Measurements from ENCODE around the gene CCDC86.

CCDC86 gene

DNA sequence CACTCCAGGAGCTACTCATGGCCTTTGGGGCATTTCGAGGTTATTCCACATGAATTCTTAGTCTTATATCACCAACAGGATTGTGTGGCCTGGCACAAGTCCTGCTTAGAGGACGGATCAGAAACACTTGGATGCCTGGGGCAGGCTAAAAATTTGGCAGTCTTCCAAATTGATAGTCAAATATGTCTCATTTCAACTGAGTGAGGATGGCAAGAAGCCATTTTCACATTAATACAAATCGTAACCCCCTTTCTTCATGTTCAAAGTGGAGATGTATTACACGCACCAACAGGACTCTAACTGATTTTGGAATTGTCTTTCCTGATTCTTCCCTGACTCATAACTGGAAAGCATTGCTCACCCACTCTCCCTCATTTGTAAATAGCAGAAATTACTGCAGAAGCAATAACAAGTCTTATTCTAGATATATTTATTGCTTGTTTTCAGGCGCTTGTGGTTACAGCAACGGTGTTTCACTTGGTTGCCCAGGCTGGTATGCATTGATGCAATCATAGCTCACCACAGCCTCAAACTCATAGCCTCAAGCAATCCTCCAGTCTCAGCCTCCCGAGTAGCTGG lies 10.3 kb upstream of the CCDC86 start:
- no peak for FAIRE-seq

DNA sequence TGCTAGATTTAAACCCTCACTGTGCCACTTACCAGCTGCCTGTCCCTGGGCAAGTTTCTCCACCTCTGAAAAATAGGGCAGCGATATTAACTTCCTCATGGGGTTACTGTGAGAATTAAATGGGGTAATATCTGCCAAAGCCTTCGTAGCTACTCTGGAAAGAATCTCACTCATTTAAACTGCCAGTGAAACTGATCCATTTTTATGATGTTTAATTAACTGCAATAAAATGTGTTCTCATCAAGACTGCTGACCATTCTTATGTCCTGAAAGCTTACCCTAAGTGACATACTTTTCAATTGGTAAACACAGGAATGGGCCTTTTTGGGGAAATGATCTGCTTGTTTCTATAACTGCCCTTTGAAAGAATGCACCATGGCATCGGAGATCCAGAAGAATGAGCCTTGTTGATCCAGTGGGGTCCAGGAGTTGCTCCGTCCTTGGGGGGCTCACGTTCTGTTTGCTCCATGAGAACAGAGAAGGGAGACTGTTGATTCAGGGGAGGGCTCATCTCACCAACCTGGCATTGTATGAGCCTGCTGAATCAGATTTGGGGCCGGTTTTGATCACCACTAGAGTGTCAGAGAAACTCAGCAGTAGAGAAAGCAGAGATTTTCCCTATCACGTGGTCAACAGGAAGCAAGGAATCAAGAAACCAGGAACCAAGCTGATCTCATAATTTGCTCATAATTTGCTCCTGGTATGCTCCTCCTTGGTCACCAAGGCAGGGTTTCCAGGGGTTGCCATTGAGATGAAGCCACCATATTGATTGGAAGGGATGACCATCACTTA lies 7.0 kb upstream of the CCDC86 start:
- FAIRE-seq = no peak

DNA sequence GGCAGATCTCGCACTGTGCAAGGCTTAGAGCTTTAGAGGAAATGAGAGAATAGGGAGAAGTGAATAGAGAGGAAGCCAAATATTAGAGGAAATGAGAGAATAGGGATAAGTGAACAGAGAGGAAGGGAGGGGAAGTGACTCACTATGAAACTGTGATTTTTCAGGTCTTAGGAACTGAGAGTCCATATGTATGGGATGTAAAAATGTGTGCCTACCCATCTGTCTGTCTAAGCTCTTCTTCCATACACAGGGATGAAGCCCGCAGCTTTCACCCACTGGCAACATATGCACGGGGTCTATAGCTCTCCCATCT lies 6.4 kb upstream of the CCDC86 start:
- FAIRE-seq = no peak

DNA sequence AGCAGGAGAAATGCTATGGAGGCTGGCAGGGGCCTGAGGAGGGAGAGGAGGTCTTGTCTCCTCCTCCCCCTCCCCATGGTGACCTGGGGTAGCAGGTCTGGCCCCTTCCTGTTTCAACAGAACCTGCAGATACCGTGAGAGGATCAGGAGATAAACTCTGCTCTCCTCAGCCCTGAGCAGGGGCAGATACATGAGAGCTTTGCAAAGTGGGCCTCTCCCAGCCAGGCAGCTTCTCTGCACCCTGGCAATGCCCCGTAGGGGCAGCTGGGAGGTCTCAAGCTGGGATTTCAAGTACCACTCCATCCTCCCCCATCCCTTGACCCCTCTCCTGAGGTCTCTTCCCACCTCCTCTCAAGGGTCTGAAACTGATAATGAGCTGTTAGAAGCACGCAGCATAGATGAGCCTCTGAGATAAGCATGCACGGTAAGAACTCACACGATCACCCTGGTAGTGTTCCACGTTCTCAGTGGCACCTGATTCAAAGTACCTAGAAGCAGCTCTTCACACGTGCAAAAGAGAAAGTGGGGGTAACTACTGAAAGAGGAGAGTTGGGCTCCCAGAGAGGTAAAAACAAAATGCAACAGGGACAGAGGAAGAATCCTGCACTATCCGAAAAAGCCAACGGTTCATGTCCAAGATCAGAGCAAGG lies 4.9 kb upstream of the CCDC86 start:
- FAIRE-seq = no peak

DNA sequence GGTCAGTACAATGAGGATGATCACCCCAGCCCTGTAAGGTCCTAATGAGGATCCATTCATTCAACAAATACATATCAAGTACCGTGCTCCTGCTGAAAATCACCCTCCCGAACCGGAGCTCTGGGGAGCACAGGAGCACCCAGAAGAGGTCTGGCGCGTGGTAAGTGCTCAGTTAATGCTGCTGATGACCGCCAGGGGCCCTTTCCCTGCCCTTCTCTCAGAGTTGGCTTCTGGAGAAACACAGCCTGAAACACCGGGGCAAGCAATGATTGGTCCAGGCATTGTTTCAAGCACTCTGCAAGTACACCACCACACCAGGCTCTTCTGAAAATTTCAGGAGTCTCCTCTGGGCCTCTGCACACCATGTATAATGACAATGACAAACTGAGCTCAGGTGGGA lies 3.8 kb upstream of the CCDC86 start:
- no peak for FAIRE-seq

DNA sequence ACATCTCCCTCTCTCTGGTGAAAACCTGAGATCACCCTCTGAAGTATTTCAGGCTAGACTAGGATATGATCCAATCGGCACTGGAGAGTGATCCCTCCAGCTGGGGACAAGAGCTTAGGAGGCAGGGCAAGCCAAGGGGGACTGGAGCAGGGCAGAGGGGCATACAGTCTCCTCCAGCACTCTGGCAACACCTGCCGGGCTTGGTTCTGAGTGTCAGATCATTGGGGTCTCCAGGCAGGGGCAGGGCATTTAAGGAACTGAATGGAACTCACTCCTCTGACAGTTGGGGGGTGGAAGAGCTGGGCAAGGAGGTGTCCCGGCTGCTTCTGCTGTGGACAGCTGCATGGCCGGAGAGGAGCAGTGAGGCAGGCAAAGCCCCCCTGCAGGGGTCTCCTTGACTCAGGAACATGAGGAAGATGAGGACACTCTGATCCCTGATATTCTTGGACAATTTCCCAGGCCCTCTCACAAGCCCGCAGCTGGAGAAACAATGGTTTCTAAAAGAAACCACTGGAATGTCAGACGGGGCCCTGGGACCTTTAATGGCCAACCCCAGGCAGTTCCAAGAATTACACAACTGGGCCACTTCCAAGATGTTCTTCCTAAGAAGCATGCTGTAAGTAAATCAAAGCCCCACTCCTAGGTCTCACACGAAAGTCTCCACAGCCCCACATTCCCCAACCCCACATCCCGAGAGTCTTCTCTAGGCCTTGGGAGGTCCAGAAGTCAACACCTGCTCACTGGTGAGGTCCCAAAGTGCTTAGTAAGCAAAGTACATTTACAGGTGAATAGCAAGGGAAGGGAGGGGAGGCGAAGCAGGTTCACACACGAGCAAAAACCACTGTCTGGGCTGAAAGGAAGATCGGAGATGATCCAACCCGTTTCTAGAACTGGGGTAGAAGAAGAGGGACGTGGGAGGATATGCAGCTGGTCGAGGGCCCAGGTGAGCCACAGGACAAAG lies 1.2 kb upstream of the CCDC86 start:
- FAIRE-seq = no peak

DNA sequence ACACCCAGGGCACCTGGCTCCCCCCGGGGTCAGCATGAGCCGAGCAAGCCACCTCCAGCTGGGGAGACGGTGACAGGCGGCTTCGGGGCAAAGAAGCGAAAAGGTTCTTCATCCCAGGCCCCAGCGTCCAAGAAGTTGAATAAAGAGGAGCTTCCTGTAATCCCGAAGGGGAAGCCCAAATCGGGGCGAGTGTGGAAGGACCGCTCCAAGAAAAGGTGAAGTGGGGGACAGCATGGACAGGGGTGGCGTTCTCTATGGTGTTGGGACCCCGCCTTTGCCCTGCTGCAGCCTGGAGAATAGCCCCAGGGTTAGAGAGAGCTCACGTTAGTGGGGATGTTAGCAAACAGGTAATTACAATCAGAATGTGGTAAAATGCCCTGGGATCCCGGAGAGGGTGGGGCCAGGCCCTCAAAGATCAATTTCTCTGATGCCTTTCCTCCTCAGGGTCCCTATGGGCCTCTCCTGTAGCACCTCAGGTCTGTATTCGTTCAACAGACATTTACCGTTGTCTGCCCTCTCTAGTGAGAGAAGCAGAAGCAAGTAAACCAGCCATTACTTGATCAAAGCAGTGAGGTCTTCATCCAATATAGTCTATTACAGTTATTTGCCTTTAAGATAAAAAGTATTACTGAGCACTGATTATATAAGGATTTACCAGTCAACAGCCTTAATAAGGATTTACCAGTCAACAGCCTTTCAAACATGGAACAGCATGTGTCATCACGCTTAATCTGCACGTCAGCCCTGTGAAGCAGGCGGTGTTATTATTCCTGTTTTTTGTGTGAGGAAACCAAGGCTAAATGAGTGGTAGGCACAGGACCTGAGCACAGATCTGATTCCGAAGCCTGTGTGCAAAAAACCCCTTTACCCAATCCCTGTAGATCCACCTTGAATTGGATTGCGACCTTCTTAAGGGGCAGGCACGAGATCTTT lies 1.0 kb downstream of the CCDC86 start:
- FAIRE-seq = no peak

DNA sequence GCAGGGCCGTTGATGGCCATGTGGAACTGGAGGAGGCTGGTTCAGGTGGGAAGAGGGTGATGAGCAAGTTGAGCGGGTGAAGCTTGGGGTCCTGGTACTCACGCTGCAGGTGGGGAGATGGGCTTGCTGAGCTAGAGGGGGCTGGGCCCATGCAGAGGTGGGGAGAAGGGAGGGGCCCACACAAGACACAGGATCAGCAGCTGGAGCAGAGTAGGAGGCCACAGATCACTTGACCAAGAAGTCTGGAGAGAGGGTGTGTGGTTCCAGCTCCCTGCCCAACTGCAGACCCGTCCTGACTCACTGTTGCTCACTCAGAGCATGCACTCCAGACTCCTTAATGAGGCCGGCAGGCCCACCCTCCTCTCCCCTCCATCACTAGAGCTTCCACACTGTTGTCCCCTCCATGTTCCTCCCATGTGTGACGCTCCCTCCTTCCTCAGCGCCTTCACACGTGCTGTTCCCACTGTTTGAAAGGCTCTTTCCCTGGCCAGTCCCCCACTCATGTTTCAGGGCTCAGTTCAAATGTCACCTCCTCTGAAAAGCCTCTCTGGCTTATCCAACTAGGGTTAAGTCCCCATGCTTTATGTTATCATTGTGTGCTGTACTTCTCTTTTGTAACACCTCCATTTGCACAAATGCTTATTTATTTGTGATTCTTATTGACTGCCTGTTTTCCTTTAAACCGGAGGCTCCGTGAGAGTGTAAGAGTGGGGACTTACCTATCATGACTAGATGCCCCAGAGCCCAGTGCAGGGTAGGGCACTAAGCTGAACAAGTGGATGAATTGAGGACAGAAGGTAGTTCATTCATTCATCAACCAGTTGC lies 2.3 kb downstream of the CCDC86 start:
- FAIRE-seq = no peak

DNA sequence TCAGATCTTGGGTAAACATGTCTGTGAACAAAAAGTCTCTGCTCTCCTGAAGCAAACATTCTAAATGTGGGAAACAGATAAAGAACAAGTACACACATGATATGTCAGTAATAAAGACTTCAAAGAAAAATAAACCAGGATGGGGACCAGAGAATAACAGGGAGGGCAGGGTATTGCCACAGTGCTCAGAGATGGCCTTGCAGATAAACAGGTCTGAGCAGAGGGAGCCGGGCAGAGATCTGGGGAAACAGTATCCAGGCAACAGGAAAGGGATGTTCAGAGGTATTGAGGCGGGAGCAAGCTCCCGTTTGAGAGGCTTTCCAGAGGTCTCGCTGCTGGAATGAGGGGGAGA lies 2.9 kb downstream of the CCDC86 start:
- no peak for FAIRE-seq

DNA sequence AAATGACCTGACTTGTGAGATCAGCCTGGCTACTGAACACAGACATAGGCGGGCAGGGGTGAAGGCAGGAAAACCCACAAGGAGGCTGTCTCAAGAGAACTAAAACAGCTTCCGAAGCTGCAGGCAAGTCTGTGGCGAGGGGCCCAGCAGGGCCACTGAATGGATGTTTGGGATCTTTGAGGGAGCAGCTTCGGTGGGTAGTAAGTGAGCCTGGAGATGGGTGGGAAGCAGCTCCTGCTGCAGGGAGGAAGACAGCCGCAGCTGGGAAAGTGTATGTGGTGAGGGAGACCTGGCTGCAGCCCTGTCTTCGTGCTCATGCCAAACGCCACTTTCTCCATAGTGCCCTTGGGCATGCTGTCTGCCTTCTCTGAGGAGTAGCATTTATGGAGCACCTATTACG lies 3.4 kb downstream of the CCDC86 start:
- FAIRE-seq = no peak

DNA sequence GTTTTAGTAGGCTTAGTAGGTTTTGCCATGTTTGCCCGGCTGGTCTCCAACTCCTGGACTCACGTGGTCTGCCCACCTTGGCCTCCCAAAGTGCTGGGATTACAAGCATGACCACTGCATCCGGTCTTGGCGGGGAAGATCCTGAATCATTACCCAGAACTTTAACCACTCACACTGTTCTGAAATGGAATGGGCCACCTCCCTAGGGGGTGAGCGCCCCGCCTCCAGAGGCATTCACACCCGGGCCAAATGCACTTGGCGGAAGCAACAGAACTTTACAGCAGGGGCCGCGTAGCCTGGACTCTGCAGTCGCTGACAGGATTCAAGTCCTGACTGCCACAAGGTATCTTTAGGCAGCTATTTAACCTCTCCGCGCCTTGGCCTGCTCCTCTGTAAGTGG lies 5.4 kb downstream of the CCDC86 start:
- no peak for FAIRE-seq

DNA sequence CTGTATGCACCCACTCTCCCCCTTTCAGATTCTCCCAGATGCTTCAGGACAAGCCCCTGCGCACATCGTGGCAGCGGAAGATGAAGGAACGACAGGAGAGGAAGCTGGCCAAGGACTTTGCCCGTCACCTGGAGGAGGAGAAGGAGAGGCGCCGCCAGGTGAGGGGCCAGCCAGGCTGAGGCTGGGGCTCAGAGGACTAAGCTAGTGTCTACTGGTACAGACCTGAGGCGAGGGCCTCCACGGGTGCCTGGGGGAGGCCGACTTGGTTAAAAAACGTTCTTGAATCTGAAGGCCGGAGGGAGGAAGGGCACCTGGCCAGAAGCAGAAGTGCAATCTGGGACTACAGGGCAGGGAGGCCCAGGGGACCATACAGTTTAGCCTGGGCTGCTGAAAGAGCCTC lies 6.0 kb downstream of the CCDC86 start:
- FAIRE-seq = no peak

DNA sequence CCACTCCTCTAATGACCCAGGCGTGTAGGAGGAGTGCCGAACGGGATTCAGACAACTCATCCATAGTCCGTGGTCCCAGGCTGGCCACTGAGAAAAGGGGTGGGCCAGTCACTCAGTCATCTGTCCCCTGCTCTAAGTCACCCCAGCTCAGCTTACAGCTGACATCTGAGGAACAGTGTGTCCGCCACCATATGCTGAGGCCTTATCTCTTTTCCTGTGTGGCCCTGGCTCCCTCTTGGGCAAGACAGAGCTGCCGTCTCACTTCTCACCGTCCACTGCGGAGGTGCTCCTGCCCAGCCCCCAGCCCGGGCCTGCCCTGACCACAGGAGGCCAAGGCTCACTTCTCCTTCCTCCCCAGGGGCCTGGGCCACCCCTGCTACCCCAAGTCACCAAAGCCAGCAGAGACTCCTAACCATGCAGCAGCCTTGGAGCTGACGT lies 6.8 kb downstream of the CCDC86 start:
- FAIRE-seq = no peak

DNA sequence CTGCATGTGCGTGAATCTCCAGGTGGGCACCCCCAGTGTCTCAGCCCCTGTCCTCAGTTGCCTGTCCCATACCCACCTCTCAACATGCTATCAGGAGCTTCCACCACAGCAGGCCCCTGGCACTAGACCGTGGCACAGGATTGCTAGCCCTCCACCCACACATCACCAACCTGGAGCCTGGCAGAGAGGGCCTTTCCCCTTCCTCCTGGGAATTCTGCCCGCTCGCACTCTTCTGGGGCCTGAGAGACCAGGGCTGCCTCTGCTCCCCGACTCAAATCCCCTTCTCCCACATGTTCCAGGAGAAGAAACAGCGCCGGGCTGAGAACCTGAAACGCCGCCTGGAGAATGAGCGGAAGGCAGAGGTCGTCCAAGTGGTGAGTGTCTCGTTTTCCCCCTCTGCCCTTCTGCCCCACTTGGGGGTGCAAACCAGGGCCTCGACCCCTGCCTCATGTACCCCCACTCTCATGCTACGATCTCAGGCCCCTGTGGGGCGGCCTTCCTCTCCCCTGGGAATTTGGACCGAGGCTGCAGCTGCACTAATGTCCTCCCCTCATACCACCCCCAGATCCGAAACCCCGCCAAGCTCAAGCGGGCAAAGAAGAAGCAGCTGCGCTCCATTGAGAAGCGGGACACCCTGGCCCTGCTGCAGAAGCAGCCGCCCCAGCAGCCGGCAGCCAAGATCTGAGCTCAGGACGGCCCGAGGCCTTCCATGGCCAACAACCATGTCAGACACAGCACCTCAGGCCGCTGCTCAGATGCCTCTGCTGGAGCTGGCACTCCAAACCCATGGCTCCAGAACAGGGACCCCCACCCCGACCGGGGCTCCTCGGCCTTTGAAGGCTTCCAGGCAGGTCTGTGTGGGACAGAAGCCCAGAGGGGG lies 8.0 kb downstream of the CCDC86 start:
- FAIRE-seq = no peak

DNA sequence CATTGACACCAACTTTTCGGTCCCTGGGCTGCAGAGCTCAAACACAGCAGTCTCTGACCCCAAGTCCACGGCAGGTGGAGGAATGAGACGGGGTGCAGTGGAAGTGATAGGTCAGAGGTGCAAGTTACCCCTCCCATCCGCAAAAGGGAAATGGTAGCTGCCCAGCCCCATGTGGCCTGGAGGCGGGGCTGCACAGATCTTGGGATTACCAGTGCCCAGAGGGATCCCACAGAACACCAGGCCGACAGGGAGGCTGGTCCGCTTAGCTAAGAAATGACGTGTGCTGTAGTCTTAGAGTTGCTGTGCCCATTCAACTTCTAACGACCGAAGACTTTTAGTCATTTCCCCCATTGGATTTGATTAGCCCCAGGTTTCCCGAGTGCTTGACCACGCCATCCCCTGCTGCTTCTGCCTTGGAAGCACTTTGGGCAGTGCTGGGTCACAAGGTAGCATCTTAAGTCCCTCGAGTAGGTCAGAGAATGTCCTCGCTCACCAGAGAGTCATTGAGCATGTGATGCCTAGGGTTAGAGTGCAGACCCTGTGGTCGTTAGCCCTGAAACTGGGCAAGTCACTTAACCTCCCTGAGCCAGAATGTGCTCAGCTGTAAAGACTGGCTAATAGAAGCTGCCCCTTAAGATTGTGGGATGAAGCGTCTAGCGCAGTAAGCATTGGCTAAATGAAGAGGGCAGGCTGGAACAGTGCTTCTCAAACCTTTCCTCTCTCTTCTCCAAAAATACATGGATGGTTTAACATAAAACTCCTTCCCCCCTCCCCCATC lies 9.6 kb downstream of the CCDC86 start:
- no peak for FAIRE-seq

DNA sequence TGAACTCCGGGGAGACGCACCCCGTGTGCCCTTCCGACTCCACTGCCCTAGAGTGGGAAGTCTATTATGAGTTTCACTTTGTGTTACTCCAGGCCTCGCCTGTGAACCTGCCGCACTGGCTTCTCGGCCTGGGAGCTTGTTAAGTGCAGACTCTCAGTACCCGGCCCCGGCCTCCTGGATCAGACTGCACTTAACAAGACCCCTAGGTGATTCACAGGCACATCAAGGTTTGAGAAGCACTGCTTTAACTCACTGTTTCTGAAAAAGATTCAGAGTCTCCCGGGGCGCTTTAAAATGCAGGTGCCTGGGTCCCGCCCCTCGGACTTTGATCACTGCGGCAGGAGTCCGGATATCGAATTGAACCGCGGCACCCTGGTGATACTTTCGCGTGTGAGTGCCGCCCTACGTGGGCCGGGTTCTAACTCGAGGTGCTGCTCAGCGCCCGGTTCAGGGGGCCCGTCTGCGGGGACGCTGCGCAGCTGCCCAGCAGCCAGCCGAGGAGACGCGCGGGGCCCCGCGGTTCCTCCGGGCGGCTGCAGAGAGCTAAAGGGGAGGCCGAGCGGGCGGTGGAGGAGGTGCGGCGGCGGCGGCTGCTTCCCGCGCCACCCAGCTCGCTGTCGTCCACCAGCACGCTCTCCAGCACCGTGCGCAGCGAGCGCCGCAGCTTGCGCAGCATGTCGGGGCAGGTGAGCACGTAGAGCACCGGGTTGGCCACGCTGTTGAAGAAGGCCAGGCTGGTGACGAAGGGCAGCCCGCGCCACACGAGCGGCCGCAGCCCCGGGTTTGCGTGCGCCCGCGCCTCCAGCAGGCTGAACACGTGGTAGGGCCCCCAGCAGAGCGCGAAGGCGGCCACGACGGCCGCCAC lies 10.4 kb downstream of the CCDC86 start:
- FAIRE-seq = no peak

DNA sequence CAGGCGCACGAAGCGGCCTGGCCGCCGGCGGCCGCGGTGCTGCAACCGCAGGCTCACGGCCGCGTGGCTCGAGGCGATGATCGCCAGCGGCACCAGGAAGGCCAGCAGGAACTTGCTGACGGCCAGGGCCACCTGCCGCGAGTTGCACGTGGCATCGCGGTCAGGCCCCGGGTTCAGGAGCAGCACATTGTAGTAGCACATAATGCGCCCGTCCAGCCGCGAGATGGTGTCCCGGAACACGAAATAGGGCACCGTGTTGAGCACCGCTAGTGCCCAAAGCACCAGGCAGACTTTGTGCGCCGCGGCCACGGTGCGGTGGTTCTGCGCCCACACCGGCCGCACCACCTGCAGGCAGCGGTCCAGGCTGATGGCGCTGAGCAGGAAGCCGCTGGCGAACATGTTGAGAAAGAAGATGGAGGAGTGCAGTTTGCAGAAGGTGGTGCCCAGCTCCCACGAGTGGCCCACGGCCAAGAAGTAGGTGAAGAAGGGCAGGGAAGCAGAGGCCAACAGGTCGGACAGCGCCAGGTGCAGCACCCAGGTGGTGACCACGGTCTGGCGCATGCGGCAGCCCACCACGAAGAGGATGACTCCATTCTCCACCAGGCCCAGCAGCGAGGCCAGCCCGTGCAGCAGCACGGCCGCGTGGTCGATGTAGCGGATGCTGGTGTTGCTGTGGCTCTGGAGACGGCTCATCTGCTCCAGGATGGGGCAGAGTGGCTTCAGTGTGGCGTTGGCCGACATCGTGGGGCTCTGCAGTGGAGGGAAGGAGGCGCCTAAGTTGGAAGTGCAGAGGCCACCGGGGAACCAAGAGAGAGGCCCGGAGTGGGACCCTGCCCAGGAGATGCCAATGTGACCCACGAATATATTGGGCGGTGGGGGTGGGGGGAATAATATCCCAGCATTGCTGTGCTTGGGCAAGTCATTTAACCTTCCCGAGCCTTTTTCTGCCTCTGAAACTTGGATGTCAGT lies 11.4 kb downstream of the CCDC86 start:
- no peak for FAIRE-seq
